Measurements from ENCODE around the gene DCAF12. TPM values are rescaled to one million over a fixed set of nuclear protein-coding genes. Genes with fewer than 3 reads are reported as not detected.
A peak's percentile ranks its signal among the peaks of the same experiment; 100 is the strongest.

Gene DCAF12
- total and polyA plus RNA-seq, 2 of the 13 experiments (the other 11 are each of a cell fraction or from before 2014, with no cell fraction given), result 26.8 to 37.4 TPM

- 0 out of 2 replicates have a peak, but pooled peaks have one; percentile 19 for TF ChIP-seq ZMYM2 (CRISPR knock-in tag; IDR thresholded peaks at IDR 0.05)
- TF ChIP-seq, protein P1, sequence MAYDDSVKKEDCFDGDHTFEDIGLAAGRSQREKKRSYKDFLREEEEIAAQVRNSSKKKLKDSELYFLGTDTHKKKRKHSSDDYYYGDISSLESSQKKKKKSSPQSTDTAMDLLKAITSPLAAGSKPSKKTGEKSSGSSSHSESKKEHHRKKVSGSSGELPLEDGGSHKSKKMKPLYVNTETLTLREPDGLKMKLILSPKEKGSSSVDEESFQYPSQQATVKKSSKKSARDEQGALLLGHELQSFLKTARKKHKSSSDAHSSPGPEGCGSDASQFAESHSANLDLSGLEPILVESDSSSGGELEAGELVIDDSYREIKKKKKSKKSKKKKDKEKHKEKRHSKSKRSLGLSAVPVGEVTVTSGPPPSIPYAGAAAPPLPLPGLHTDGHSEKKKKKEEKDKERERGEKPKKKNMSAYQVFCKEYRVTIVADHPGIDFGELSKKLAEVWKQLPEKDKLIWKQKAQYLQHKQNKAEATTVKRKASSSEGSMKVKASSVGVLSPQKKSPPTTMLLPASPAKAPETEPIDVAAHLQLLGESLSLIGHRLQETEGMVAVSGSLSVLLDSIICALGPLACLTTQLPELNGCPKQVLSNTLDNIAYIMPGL (CRISPR knock-in tag; IDR thresholded peaks at IDR 0.05; ENCODE audit: borderline replicate concordance in 1 of 2, low read depth in 1 of 2), result peak in 1 of 2 experiments; percentile 49; a peak in 1 of 4 replicates
- no peak for TF ChIP-seq ZNF670 (CRISPR knock-in tag; IDR thresholded peaks at IDR 0.05; ENCODE audit: borderline replicate concordance)
- no peak for TF ChIP-seq ZNF567 (CRISPR knock-in tag; IDR thresholded peaks at IDR 0.05; ENCODE audit: borderline replicate concordance)
- TF ChIP-seq ZNF644 (CRISPR knock-in tag; IDR thresholded peaks at IDR 0.05; ENCODE audit: low read depth), result no peak
- TF ChIP-seq NPAS2 (CRISPR knock-in tag; IDR thresholded peaks at IDR 0.05; ENCODE audit: borderline replicate concordance), result no peak
- TF ChIP-seq ZBTB14 (CRISPR knock-in tag; IDR thresholded peaks at IDR 0.05), result no peak
- TF ChIP-seq SAP130 (CRISPR knock-in tag; IDR thresholded peaks at IDR 0.05; ENCODE audit: low read depth), result peak; percentile 68
- TF ChIP-seq, protein P2, sequence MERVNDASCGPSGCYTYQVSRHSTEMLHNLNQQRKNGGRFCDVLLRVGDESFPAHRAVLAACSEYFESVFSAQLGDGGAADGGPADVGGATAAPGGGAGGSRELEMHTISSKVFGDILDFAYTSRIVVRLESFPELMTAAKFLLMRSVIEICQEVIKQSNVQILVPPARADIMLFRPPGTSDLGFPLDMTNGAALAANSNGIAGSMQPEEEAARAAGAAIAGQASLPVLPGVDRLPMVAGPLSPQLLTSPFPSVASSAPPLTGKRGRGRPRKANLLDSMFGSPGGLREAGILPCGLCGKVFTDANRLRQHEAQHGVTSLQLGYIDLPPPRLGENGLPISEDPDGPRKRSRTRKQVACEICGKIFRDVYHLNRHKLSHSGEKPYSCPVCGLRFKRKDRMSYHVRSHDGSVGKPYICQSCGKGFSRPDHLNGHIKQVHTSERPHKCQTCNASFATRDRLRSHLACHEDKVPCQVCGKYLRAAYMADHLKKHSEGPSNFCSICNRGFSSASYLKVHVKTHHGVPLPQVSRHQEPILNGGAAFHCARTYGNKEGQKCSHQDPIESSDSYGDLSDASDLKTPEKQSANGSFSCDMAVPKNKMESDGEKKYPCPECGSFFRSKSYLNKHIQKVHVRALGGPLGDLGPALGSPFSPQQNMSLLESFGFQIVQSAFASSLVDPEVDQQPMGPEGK (CRISPR knock-in tag; IDR thresholded peaks at IDR 0.05), result peak; percentile 78
- no peak for TF ChIP-seq HOXA9 (CRISPR knock-in tag; IDR thresholded peaks at IDR 0.05; ENCODE audit: borderline replicate concordance)
- 0 out of 2 replicates have a peak, but pooled peaks have one; percentile 28 for TF ChIP-seq PAXIP1 (CRISPR knock-in tag; conservative IDR thresholded peaks at IDR 0.05)
- TF ChIP-seq ZNF740 (CRISPR knock-in tag; IDR thresholded peaks at IDR 0.05), result peak; percentile 81; the same call in 1 of the 2 replicates
- TF ChIP-seq, protein P3, sequence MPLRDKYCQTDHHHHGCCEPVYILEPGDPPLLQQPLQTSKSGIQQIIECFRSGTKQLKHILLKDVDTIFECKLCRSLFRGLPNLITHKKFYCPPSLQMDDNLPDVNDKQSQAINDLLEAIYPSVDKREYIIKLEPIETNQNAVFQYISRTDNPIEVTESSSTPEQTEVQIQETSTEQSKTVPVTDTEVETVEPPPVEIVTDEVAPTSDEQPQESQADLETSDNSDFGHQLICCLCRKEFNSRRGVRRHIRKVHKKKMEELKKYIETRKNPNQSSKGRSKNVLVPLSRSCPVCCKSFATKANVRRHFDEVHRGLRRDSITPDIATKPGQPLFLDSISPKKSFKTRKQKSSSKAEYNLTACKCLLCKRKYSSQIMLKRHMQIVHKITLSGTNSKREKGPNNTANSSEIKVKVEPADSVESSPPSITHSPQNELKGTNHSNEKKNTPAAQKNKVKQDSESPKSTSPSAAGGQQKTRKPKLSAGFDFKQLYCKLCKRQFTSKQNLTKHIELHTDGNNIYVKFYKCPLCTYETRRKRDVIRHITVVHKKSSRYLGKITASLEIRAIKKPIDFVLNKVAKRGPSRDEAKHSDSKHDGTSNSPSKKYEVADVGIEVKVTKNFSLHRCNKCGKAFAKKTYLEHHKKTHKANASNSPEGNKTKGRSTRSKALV (CRISPR knock-in tag; IDR thresholded peaks at IDR 0.05), result no peak
- peak; percentile 80 for TF ChIP-seq MAFF (IDR thresholded peaks at IDR 0.05; ENCODE audit: low read depth, low read length)
- TF ChIP-seq ZFP36L2 (CRISPR knock-in tag; IDR thresholded peaks at IDR 0.05), result no peak
- peak; percentile 89; the same call in 1 of the 2 replicates for TF ChIP-seq NFE2 (CRISPR knock-in tag; IDR thresholded peaks at IDR 0.05)
- no peak for TF ChIP-seq KAT2B (IDR thresholded peaks at IDR 0.05; ENCODE audit: borderline replicate concordance, low read depth, low read length)
- no peak for TF ChIP-seq RFXAP (CRISPR knock-in tag; IDR thresholded peaks at IDR 0.05; ENCODE audit: borderline replicate concordance)
Observed at GRCh38 chr9:34158362-34158869, 31.9 kb upstream of the DCAF12 start (continued).
